Liver (tissue), 9 donors: Measurements from ENCODE around the gene MT4. TPM values are rescaled to one million over a fixed set of nuclear protein-coding genes. Genes with fewer than 3 reads are reported as not detected.

Experiments
- DNase-seq: peaks from one replicate; pipeline ENCODE4 v3.0.0-alpha.2; 2017; ENCODE audit warnings: low spot score
- H3K27ac ChIP-seq, 2 donors: one replicate each; pipeline ENCODE4 v1.7.0; 2013; ENCODE audit warnings: inconsistent platforms in 2 of 2, low read length in 2 of 2, control low read depth in 1 of 2, low read depth in 1 of 2, mild to moderate bottlenecking in 1 of 2
- H3K27me3 ChIP-seq, 4 donors: one replicate each; pipeline versions ENCODE4 v1.6.1 to v1.7.0; 2013; ENCODE audit warnings: low read length in 3 of 4, inconsistent platforms in 1 of 4, mild to moderate bottlenecking in 1 of 4, moderate library complexity in 1 of 4; ENCODE audit not compliant: control insufficient read depth in 4 of 4, insufficient read depth in 4 of 4
- H3K36me3 ChIP-seq, 4 donors: one replicate each; pipeline versions ENCODE4 v1.6.1 to v1.7.0; 2013; ENCODE audit warnings: low read length in 3 of 4, mild to moderate bottlenecking in 3 of 4, low read depth in 1 of 4, moderate library complexity in 1 of 4; ENCODE audit not compliant: control insufficient read depth in 4 of 4, insufficient read depth in 3 of 4
- H3K4me1 ChIP-seq, 4 donors: one replicate each; pipeline versions ENCODE4 v1.6.1 to v1.7.0; 2013; ENCODE audit warnings: low read length in 3 of 4, mild to moderate bottlenecking in 3 of 4, moderate library complexity in 1 of 4; ENCODE audit not compliant: control insufficient read depth in 4 of 4, insufficient read depth in 4 of 4
- H3K4me3 ChIP-seq, 3 donors: one replicate each; pipeline versions ENCODE4 v1.6.1 to v1.7.0; 2013; ENCODE audit warnings: low read length in 3 of 3, control low read depth in 1 of 3, low read depth in 1 of 3, mild to moderate bottlenecking in 1 of 3
- H3K9ac ChIP-seq, 2 donors: one replicate each; pipeline ENCODE4 v1.7.0; 2013; ENCODE audit warnings: low read length in 2 of 2, mild to moderate bottlenecking in 2 of 2, moderate library complexity in 2 of 2, control low read depth in 1 of 2, low read depth in 1 of 2
- H3K9me3 ChIP-seq, 4 donors: one replicate each; pipeline versions ENCODE4 v1.6.1 to v1.7.0; 2013; ENCODE audit warnings: low read length in 3 of 4; ENCODE audit not compliant: control insufficient read depth in 4 of 4
- EGR1 ChIP-seq, 2 donors: IDR thresholded peaks; 2 replicates each; pipeline ENCODE4 v1.6.1; 2016 to 2018; ENCODE audit warnings: antibody characterized with exemption in 2 of 2, low read depth in 2 of 2
- FOXA1 ChIP-seq: IDR thresholded peaks from 2 replicates; pipeline ENCODE4 v1.6.1; 2016; ENCODE audit warnings: antibody characterized with exemption
- FOXA2 ChIP-seq: IDR thresholded peaks from 2 replicates; pipeline ENCODE4 v1.6.1; 2016; ENCODE audit warnings: antibody characterized with exemption
- GABPA ChIP-seq, 2 donors: IDR thresholded peaks in 1 of 2; conservative IDR thresholded peaks in 1 of 2; 2 replicates each; pipeline ENCODE4 v1.6.1; 2016; ENCODE audit warnings: antibody characterized with exemption in 2 of 2, mild to moderate bottlenecking in 1 of 2, moderate library complexity in 1 of 2
- HNF4A ChIP-seq, 2 donors: conservative IDR thresholded peaks; 2 replicates each; pipeline ENCODE4 v1.6.1; 2016; ENCODE audit warnings: antibody characterized with exemption in 2 of 2, mild to moderate bottlenecking in 2 of 2
- HNF4G ChIP-seq: IDR thresholded peaks from 2 replicates; pipeline ENCODE4 v1.6.1; 2016; ENCODE audit warnings: antibody characterized with exemption
- MAX ChIP-seq: IDR thresholded peaks from 2 replicates; pipeline ENCODE4 v1.6.1; 2016; ENCODE audit warnings: antibody characterized with exemption
- NR2F2 ChIP-seq: IDR thresholded peaks from 2 replicates; pipeline ENCODE4 v1.6.1; 2016; ENCODE audit warnings: antibody characterized with exemption
- RAD21 ChIP-seq, 2 donors: IDR thresholded peaks; 2 replicates each; pipeline ENCODE4 v1.6.1; 2016; ENCODE audit warnings: antibody characterized with exemption in 2 of 2, mild to moderate bottlenecking in 2 of 2
- SP1 ChIP-seq: IDR thresholded peaks from 2 replicates; pipeline ENCODE4 v1.6.1; 2018; ENCODE audit warnings: antibody characterized with exemption, mild to moderate bottlenecking
- TAF1 ChIP-seq: conservative IDR thresholded peaks from 2 replicates; pipeline ENCODE4 v1.6.1; 2016; ENCODE audit warnings: antibody characterized with exemption, mild to moderate bottlenecking
- YY1 ChIP-seq: IDR thresholded peaks from 2 replicates; pipeline ENCODE4 v1.6.1; 2016; ENCODE audit warnings: antibody characterized with exemption, mild to moderate bottlenecking
- ZBTB33 ChIP-seq: IDR thresholded peaks from 2 replicates; pipeline ENCODE4 v1.6.1; 2016; ENCODE audit warnings: antibody characterized with exemption
- WGBS: extraction: QIAGEN DNeasy Blood & Tissue Kit; methylation state at CpG from one replicate; pipeline ENCODE4 v1.1.7; 2013; 5-methylcytosine and 5-hydroxymethylcytosine counted together
- polyA plus RNA-seq, 2 donors: library from polyadenylated mRNA; stranded (reverse) in 1 of 2; unstranded in 1 of 2; fragments of 200-250 nt in 1 of 2; fragments of >200 nt in 1 of 2; fragmentation: Nextera tagmentation in 1 of 2; extraction: Ambion mirVana in 1 of 2; gene quantifications; one replicate each; pipeline versions ENCODE4 v1.2.1 to v1.2.3, GENCODE V29; 2013 to 2015
- total RNA-seq, 2 donors: library from RNA; depleted of rRNA; stranded (reverse); fragments of >200 nt; gene quantifications; one replicate each; pipeline ENCODE4 v1.2.3, GENCODE V29; 2014
- TF ChIP-seq, protein P1 (sequence below): fragments of 150-350 bp; IDR thresholded peaks from 2 replicates; pipeline ENCODE4 v1.5.1; 2017; ENCODE audit warnings: improper control_type of control experiment, low read depth, low read length; ENCODE audit not compliant: missing input control
- TF ChIP-seq, protein P2 (sequence below): IDR thresholded peaks from 2 replicates; pipeline ENCODE4 v1.6.1; 2016; ENCODE audit warnings: antibody characterized with exemption, mild to moderate bottlenecking
- donor health status: healthy.
- donor health status: healthy.
- donor health status: healthy.
- donor health status: healthy.
- donor health status: healthy.

The MT4 gene
- total and polyA plus RNA-seq, 4 donors: not detected

DNA sequence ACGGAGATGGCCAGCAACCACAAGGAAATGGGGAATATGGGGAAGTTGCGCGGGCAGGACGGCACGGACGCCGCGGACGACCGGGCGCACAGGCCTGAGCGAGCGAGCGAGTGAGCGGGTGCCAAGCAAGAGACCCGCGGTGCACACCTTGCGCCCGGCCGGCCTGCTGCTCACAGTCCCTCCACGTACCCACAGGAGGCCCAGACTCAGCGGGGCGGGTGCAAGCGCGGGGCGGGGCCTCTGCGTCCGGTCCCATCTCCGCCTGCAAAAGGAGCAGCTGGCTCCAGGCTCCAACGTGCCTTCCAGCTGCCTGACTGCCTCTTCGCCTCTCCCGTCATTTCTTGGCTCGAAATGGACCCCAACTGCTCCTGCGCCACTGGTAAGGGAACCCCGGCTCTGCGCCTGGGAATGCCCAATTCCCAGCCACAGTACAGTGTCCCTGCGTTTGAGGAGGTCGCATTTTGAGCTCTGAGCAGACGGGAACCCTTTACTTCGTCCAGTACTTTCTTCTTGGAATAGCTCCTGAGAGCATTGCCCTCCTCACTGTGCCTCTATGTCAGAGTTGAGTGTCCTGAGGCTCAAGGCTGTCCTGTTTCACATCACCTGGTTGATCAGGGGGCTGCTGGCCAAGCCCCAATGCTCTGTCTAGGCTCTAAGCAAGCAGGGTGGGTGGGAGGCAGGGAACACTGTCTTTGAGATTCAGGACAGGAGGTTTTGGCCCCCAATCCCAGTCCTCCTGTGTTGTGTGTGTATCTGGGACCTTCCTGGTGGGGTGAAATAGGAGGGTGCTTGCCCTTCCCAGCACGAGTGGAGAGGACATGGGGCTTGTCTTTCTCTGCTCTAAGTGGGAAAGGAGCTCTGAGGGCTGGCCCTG, 52.6 kb downstream of the MT4 start (continued):
- TF ChIP-seq, protein P1, sequence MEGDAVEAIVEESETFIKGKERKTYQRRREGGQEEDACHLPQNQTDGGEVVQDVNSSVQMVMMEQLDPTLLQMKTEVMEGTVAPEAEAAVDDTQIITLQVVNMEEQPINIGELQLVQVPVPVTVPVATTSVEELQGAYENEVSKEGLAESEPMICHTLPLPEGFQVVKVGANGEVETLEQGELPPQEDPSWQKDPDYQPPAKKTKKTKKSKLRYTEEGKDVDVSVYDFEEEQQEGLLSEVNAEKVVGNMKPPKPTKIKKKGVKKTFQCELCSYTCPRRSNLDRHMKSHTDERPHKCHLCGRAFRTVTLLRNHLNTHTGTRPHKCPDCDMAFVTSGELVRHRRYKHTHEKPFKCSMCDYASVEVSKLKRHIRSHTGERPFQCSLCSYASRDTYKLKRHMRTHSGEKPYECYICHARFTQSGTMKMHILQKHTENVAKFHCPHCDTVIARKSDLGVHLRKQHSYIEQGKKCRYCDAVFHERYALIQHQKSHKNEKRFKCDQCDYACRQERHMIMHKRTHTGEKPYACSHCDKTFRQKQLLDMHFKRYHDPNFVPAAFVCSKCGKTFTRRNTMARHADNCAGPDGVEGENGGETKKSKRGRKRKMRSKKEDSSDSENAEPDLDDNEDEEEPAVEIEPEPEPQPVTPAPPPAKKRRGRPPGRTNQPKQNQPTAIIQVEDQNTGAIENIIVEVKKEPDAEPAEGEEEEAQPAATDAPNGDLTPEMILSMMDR: peak; percentile 20
- no peak for TF ChIP-seq FOXA2

DNA sequence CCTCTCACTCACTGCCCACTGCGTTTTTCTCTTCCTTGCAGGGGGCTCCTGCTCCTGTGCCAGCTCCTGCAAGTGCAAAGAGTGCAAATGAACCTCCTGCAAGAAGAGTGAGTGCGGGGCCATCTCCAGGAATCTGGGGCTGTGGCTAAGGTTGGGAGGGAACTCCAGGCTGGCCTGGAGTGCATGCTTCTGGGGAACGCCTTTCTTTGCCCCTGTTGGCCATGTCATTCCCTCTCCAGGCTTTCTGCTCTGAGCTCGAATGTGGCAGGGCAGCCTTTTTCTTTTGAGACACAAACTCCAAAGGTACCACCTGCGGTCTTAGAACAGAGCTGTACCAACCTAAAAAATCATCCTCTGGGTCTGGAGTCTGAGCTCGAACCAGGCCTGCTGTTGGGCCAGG, 53.3 kb downstream of the MT4 start:
- H3K27ac ChIP-seq: peak overlapping the region in 1 of 2 donors; percentile 91

More for the DNA sequence above, 53.3 kb downstream of the MT4 start:
- WGBS: 84% methylated on average over 6 of the region's 6 CpGs
- no peak for DNase-seq
- TF ChIP-seq, protein P2, sequence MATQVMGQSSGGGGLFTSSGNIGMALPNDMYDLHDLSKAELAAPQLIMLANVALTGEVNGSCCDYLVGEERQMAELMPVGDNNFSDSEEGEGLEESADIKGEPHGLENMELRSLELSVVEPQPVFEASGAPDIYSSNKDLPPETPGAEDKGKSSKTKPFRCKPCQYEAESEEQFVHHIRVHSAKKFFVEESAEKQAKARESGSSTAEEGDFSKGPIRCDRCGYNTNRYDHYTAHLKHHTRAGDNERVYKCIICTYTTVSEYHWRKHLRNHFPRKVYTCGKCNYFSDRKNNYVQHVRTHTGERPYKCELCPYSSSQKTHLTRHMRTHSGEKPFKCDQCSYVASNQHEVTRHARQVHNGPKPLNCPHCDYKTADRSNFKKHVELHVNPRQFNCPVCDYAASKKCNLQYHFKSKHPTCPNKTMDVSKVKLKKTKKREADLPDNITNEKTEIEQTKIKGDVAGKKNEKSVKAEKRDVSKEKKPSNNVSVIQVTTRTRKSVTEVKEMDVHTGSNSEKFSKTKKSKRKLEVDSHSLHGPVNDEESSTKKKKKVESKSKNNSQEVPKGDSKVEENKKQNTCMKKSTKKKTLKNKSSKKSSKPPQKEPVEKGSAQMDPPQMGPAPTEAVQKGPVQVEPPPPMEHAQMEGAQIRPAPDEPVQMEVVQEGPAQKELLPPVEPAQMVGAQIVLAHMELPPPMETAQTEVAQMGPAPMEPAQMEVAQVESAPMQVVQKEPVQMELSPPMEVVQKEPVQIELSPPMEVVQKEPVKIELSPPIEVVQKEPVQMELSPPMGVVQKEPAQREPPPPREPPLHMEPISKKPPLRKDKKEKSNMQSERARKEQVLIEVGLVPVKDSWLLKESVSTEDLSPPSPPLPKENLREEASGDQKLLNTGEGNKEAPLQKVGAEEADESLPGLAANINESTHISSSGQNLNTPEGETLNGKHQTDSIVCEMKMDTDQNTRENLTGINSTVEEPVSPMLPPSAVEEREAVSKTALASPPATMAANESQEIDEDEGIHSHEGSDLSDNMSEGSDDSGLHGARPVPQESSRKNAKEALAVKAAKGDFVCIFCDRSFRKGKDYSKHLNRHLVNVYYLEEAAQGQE: no peak
- TF ChIP-seq, protein P1: no peak
- TF ChIP-seq GABPA (IDR thresholded peaks at IDR 0.05 in 1 of 2, conservative IDR thresholded peaks at IDR 0.05 in 1 of 2): no peak
- no peak for TF ChIP-seq HNF4A (conservative IDR thresholded peaks at IDR 0.05)
- TF ChIP-seq ZBTB33: no peak
- no peak for TF ChIP-seq RAD21 (IDR thresholded peaks at IDR 0.05)
- TF ChIP-seq NR2F2: no peak
- TF ChIP-seq HNF4G: no peak
- no peak for TF ChIP-seq TAF1
- no peak for TF ChIP-seq YY1
- TF ChIP-seq EGR1 (IDR thresholded peaks at IDR 0.05; ENCODE audit: low read depth in 2 of 2): no peak
- TF ChIP-seq SP1: no peak
- no peak for TF ChIP-seq FOXA1
- TF ChIP-seq MAX: no peak
- Histone ChIP-seq H3K27me3 (no peaks in the 10 kb centered on the region), H3K4me3 (peak overlapping the region in 1 of 3 donors; percentile 77), H3K9ac (no peak overlapping the region), H3K36me3 (no peaks in the 10 kb centered on the region), H3K4me1 (peaks cover 0 to 30% (median 14%) of the 10 kb centered on the region in 4 donors), H3K9me3 (no peaks in the 10 kb centered on the region)

Other genes with a start within 250 kb of the MT4 start
- gene AMFR, start 139.5 kb upstream of the MT4 start, total RNA-seq: 100 to 1,000 TPM; 128 to 309 TPM
- 10 to 100 TPM; 43.3 to 69.1 TPM for gene AMFR, start 139.5 kb upstream of the MT4 start, polyA plus RNA-seq
- 10 to 100 TPM; 30.5 to 43.9 TPM for gene NUDT21, start 113.7 kb upstream of the MT4 start, total RNA-seq
- 10 to 100 TPM; 19.3 to 23.9 TPM for gene NUDT21, start 113.7 kb upstream of the MT4 start, polyA plus RNA-seq
- gene OGFOD1, start 113.5 kb upstream of the MT4 start, total RNA-seq: 10 to 100 TPM; 17.0 to 40.2 TPM
- gene OGFOD1, start 113.5 kb upstream of the MT4 start, polyA plus RNA-seq: 10 to 100 TPM; 15.5 to 25.3 TPM
- gene BBS2, start 45.0 kb upstream of the MT4 start, total RNA-seq: 10 to 100 TPM; 11.3 to 13.8 TPM
- gene BBS2, start 45.0 kb upstream of the MT4 start, polyA plus RNA-seq: 10 to 100 TPM in 1 of 2 donors, 1 to 10 TPM in 1; 7.1 to 10.9 TPM
- not detected for gene MT3, start 24.5 kb downstream of the MT4 start, total RNA-seq
- not detected for gene MT3, start 24.5 kb downstream of the MT4 start, polyA plus RNA-seq
- gene MT2A, start 43.5 kb downstream of the MT4 start, total RNA-seq: 100 to 1,000 TPM in 1 of 2 donors, 10 to 100 TPM in 1; 45.8 to 387 TPM
- gene MT2A, start 43.5 kb downstream of the MT4 start, polyA plus RNA-seq: 1,000 to 10,000 TPM; 4,079 to 5,206 TPM
- 1,000 to 10,000 TPM in 1 of 2 donors, 100 to 1,000 TPM in 1; 206 to 1,831 TPM for gene MT1E, start 60.7 kb downstream of the MT4 start, total RNA-seq
- 1,000 to 10,000 TPM in 1 of 2 donors, 100 to 1,000 TPM in 1; 336 to 1,280 TPM for gene MT1E, start 60.7 kb downstream of the MT4 start, polyA plus RNA-seq
- gene MT1M, start 67.6 kb downstream of the MT4 start, total RNA-seq: 100 to 1,000 TPM in 1 of 2 donors, 10 to 100 TPM in 1; 20.4 to 159 TPM
- gene MT1M, start 67.6 kb downstream of the MT4 start, polyA plus RNA-seq: 100 to 1,000 TPM; 229 to 343 TPM
- 10 to 100 TPM; 10.1 to 21.9 TPM for gene MT1A, start 73.6 kb downstream of the MT4 start, total RNA-seq
- 100 to 1,000 TPM; 127 to 511 TPM for gene MT1A, start 73.6 kb downstream of the MT4 start, polyA plus RNA-seq
- gene MT1B, start 86.8 kb downstream of the MT4 start, total RNA-seq: 1 to 10 TPM in 1 of 2 donors, not detected in 1; 1.5 TPM
- gene MT1B, start 86.8 kb downstream of the MT4 start, polyA plus RNA-seq: 1 to 10 TPM in 1 of 2 donors, not detected in 1; 1.2 TPM
- 100 to 1,000 TPM in 1 of 2 donors, 10 to 100 TPM in 1; 14.2 to 142 TPM for gene MT1F, start 92.9 kb downstream of the MT4 start, total RNA-seq
- 100 to 1,000 TPM; 126 to 895 TPM for gene MT1F, start 92.9 kb downstream of the MT4 start, polyA plus RNA-seq
- gene MT1G, start 103.0 kb downstream of the MT4 start, total RNA-seq: 1,000 to 10,000 TPM in 1 of 2 donors, 100 to 1,000 TPM in 1; 152 to 2,353 TPM
- gene MT1G, start 103.0 kb downstream of the MT4 start, polyA plus RNA-seq: 1,000 to 10,000 TPM; 4,443 to 9,444 TPM
- gene MT1H, start 104.7 kb downstream of the MT4 start, total RNA-seq: 1,000 to 10,000 TPM in 1 of 2 donors, 1 to 10 TPM in 1; 4.4 to 1,396 TPM
- 1,000 to 10,000 TPM in 1 of 2 donors, 100 to 1,000 TPM in 1; 479 to 1,775 TPM for gene MT1H, start 104.7 kb downstream of the MT4 start, polyA plus RNA-seq
- 100 to 1,000 TPM; 213 to 754 TPM for gene MT1X, start 117.4 kb downstream of the MT4 start, total RNA-seq
- 1,000 to 10,000 TPM; 2,051 to 3,979 TPM for gene MT1X, start 117.4 kb downstream of the MT4 start, polyA plus RNA-seq
- gene NUP93, start 165.1 kb downstream of the MT4 start, total RNA-seq: 10 to 100 TPM; 11.3 to 31.8 TPM
- 1 to 10 TPM; 8.2 to 8.4 TPM for gene NUP93, start 165.1 kb downstream of the MT4 start, polyA plus RNA-seq